ENCODE measurements around the gene EEF1A2.

The EEF1A2 gene

GRCh38 chr20:63540417-63541186, 41.7 kb upstream of the EEF1A2 start:
- TF ChIP-seq GATA3 (IDR thresholded peaks at IDR 0.05; ENCODE audit: low read depth, low read length) = no peak
- no peak for TF ChIP-seq GATA2 (IDR thresholded peaks at IDR 0.05; ENCODE audit: low read depth, low read length)

- TF ChIP-seq GATA2 (IDR thresholded peaks at IDR 0.05; ENCODE audit: low read depth, low read length) = no peak
- TF ChIP-seq GATA3 (IDR thresholded peaks at IDR 0.05; ENCODE audit: low read depth, low read length) = no peak
Observed at GRCh38 chr20:63539441-63540370, 40.8 kb upstream of the EEF1A2 start.

GRCh38 chr20:63539092-63539430, 40.2 kb upstream of the EEF1A2 start:
- TF ChIP-seq GATA2 (IDR thresholded peaks at IDR 0.05; ENCODE audit: low read depth, low read length) (no peak), GATA3 (IDR thresholded peaks at IDR 0.05; ENCODE audit: low read depth, low read length) (no peak)

- TF ChIP-seq GATA3 (IDR thresholded peaks at IDR 0.05; ENCODE audit: low read depth, low read length) (no peak), GATA2 (IDR thresholded peaks at IDR 0.05; ENCODE audit: low read depth, low read length) (no peak)
Observed at GRCh38 chr20:63538204-63539091, 39.6 kb upstream of the EEF1A2 start.

GRCh38 chr20:63537525-63538203, 38.8 kb upstream of the EEF1A2 start:
- TF ChIP-seq GATA3 (IDR thresholded peaks at IDR 0.05; ENCODE audit: low read depth, low read length) (no peak), GATA2 (IDR thresholded peaks at IDR 0.05; ENCODE audit: low read depth, low read length) (no peak)

GRCh38 chr20:63536997-63537524, 38.2 kb upstream of the EEF1A2 start, which contains the start of gene PTK6:
Gene PTK6, minus strand, starts transcription at chr20:63537376. Its CDS starts 62 bp downstream, at chr20:63537314.
- TF ChIP-seq GATA2 (IDR thresholded peaks at IDR 0.05; ENCODE audit: low read depth, low read length) = no peak
- TF ChIP-seq GATA3 (IDR thresholded peaks at IDR 0.05; ENCODE audit: low read depth, low read length) = no peak

GRCh38 chr20:63536241-63536977, 37.5 kb upstream of the EEF1A2 start:
- TF ChIP-seq GATA3 (IDR thresholded peaks at IDR 0.05; ENCODE audit: low read depth, low read length) (no peak), GATA2 (IDR thresholded peaks at IDR 0.05; ENCODE audit: low read depth, low read length) (no peak)

- TF ChIP-seq GATA2 (IDR thresholded peaks at IDR 0.05; ENCODE audit: low read depth, low read length) = no peak
- TF ChIP-seq GATA3 (IDR thresholded peaks at IDR 0.05; ENCODE audit: low read depth, low read length) = no peak
Observed at GRCh38 chr20:63534831-63535651, 36.2 kb upstream of the EEF1A2 start.

- no peak for TF ChIP-seq GATA2 (IDR thresholded peaks at IDR 0.05; ENCODE audit: low read depth, low read length)
- TF ChIP-seq GATA3 (IDR thresholded peaks at IDR 0.05; ENCODE audit: low read depth, low read length) = no peak
Observed at GRCh38 chr20:63534427-63534830, 35.5 kb upstream of the EEF1A2 start.

- no peak for TF ChIP-seq GATA2 (IDR thresholded peaks at IDR 0.05; ENCODE audit: low read depth, low read length)
Observed at GRCh38 chr20:63533871-63534393, 35.0 kb upstream of the EEF1A2 start.

GRCh38 chr20:63533388-63533787, 34.5 kb upstream of the EEF1A2 start:
- no peak for TF ChIP-seq GATA3 (IDR thresholded peaks at IDR 0.05; ENCODE audit: low read depth, low read length)
- TF ChIP-seq GATA2 (IDR thresholded peaks at IDR 0.05; ENCODE audit: low read depth, low read length) = no peak

Measured in SH-SY5Y (cell line).